GM23248 (cell line): ENCODE results near the gene POU3F1. TPM values are rescaled to one million over a fixed set of nuclear protein-coding genes. Genes with fewer than 3 reads are reported as not detected.

Source experiments
- DNase-seq: peaks from one replicate; pipeline ENCODE4 v3.0.0-alpha.2; 2015
- H2AFZ ChIP-seq: fragments of 200-600 bp; sonication (generic); 2 replicates; pipeline ENCODE4 v1.6.1; 2016; ENCODE audit warnings: antibody characterized with exemption
- H3F3A ChIP-seq: fragments of 200-600 bp; sonication (generic); 2 replicates; pipeline ENCODE4 v1.6.1; 2016; ENCODE audit warnings: mild to moderate bottlenecking, antibody characterized with exemption, mixed run types; ENCODE audit not compliant: insufficient read depth
- H3K27ac ChIP-seq: fragments of 200-600 bp; sonication (generic); 2 replicates; pipeline ENCODE4 v1.5.1; 2016; ENCODE audit warnings: mild to moderate bottlenecking
- H3K27me3 ChIP-seq: fragments of 200-600 bp; sonication (generic); replicated peaks from 2 replicates; pipeline ENCODE4 v1.6.1; 2016; ENCODE audit warnings: mild to moderate bottlenecking; ENCODE audit not compliant: insufficient read depth
- H3K36me3 ChIP-seq: fragments of 200-600 bp; sonication (generic); 2 replicates; pipeline ENCODE4 v1.6.1; 2016; ENCODE audit warnings: low read depth, mild to moderate bottlenecking
- H3K4me1 ChIP-seq: fragments of 200-600 bp; sonication (generic); 2 replicates; pipeline ENCODE4 v1.6.1; 2016; ENCODE audit warnings: mild to moderate bottlenecking; ENCODE audit not compliant: insufficient read depth
- H3K4me2 ChIP-seq: fragments of 200-600 bp; sonication (generic); one replicate; pipeline ENCODE4 v1.6.1; 2016; ENCODE audit warnings: mild to moderate bottlenecking; ENCODE audit not compliant: unreplicated experiment
- H3K4me3 ChIP-seq: fragments of 200-600 bp; sonication (generic); 2 replicates; pipeline ENCODE4 v1.5.1; 2016; ENCODE audit warnings: mild to moderate bottlenecking
- H3K79me2 ChIP-seq: fragments of 200-600 bp; sonication (generic); 2 replicates; pipeline ENCODE4 v1.6.1; 2016; ENCODE audit warnings: mild to moderate bottlenecking; ENCODE audit not compliant: insufficient read depth
- H3K9ac ChIP-seq: fragments of 200-600 bp; sonication (generic); 2 replicates; pipeline ENCODE4 v1.6.1; 2016; ENCODE audit warnings: mild to moderate bottlenecking
- H3K9me2 ChIP-seq: fragments of 200-600 bp; sonication (generic); 2 replicates; pipeline ENCODE4 v1.6.1; 2016; ENCODE audit warnings: mixed run types, mild to moderate bottlenecking, moderate library complexity; ENCODE audit not compliant: insufficient read depth
- H3K9me3 ChIP-seq: fragments of 200-600 bp; sonication (generic); one replicate; pipeline ENCODE4 v1.6.1; 2017; ENCODE audit warnings: low read depth
- H4K20me1 ChIP-seq: fragments of 200-600 bp; sonication (generic); 2 replicates; pipeline ENCODE4 v1.6.0; 2016; ENCODE audit not compliant: insufficient read depth
- EZH2 ChIP-seq: fragments of 200-600 bp; sonication (generic); IDR thresholded peaks from 2 replicates; pipeline ENCODE4 v1.6.1; 2018; ENCODE audit warnings: antibody characterized with exemption, mild to moderate bottlenecking; ENCODE audit not compliant: insufficient read depth, poor library complexity, severe bottlenecking
- EZH2phosphoT487 ChIP-seq: fragments of 200-600 bp; sonication (generic); IDR thresholded peaks from 2 replicates; pipeline ENCODE4 v1.6.1; 2018; ENCODE audit warnings: antibody characterized with exemption, moderate library complexity, mild to moderate bottlenecking, low read depth; ENCODE audit not compliant: insufficient read depth
- WGBS, 2 experiments: methylation state at CpG; one replicate each; pipeline ENCODE4 v1.1.6; 2015 to 2017; ENCODE audit warnings: low lambda C conversion rate in 2 of 2, low coverage in 1 of 2; ENCODE audit errors: missing lambda C conversion rate in 2 of 2; 5-methylcytosine and 5-hydroxymethylcytosine counted together
- in situ Hi-C: fragments of 300-500 bp; cut with MboI; formaldehyde crosslinking; loops from 2 replicates; pipeline ENCODE4 v1.15.0; 2020
- polyA plus RNA-seq: library from polyadenylated mRNA; unstranded; fragments of >200 nt; fragmentation: Nextera tagmentation; extraction: Ambion mirVana; gene quantifications from 2 replicates; pipeline ENCODE4 v1.2.1, GENCODE V29; 2016
- total RNA-seq: library from RNA; depleted of rRNA; stranded (reverse); fragments of >200 nt; shearing (Covaris generic); gene quantifications from 2 replicates; pipeline ENCODE4 v1.2.3, GENCODE V29; 2014

POU3F1 gene
- total and polyA plus RNA-seq, 2 experiments from 2014 or later: not detected

- Histone ChIP-seq H3F3A (no peaks in the 10 kb centered on the region), H3K4me2 (no peak overlapping the region), H4K20me1 (no peaks in the 10 kb centered on the region), H2AFZ (no peak overlapping the region), H3K27me3 (peaks cover 40% of the 10 kb centered on the region), H3K79me2 (no peaks in the 10 kb centered on the region), H3K9me3 (no peaks in the 10 kb centered on the region), H3K27ac (no peak overlapping the region), H3K9me2 (no peaks in the 10 kb centered on the region), H3K4me1 (peaks cover 7% of the 10 kb centered on the region), H3K4me3 (no peak overlapping the region), H3K36me3 (no peaks in the 10 kb centered on the region), H3K9ac (no peak overlapping the region)
- no peak for TF ChIP-seq EZH2
- no peak for TF ChIP-seq EZH2phosphoT487
- DNase-seq: no peak
- 33% methylated on average over 14 of the region's 14 CpGs for WGBS, 2 experiments
- in situ Hi-C loops: no loop called here
Observed at GRCh38 chr1:38068220-38068979, 21.8 kb upstream of the POU3F1 start.

GRCh38 chr1:38064197-38064903, 17.8 kb upstream of the POU3F1 start:
- in situ Hi-C loops: no loop called here
- 27% methylated on average over 11 of the region's 11 CpGs for WGBS, 2 experiments

GRCh38 chr1:38063616-38064015, 17.0 kb upstream of the POU3F1 start:
- H3K9me3 ChIP-seq: no peaks in the 10 kb centered on the region
- H3F3A ChIP-seq: no peaks in the 10 kb centered on the region
- H3K4me1 ChIP-seq: peaks cover 7% of the 10 kb centered on the region
- 63 to 77% methylated on average over 4 to 5 of the region's 5 CpGs for WGBS, 2 experiments
- H4K20me1 ChIP-seq: no peaks in the 10 kb centered on the region
- peaks cover 20% of the 10 kb centered on the region for H3K27me3 ChIP-seq
- no peak overlapping the region for H3K27ac ChIP-seq
- no peaks in the 10 kb centered on the region for H3K79me2 ChIP-seq
- no peaks in the 10 kb centered on the region for H3K9me2 ChIP-seq
- H3K36me3 ChIP-seq: no peaks in the 10 kb centered on the region
- no peak for DNase-seq
- no peak overlapping the region for H3K4me2 ChIP-seq
- H3K4me3 ChIP-seq: no peak overlapping the region
- H3K9ac ChIP-seq: no peak overlapping the region
- peak overlapping the region; percentile 56; the same call in 1 of the 2 replicates for H2AFZ ChIP-seq
- in situ Hi-C loops: no loop called here
- no peak for TF ChIP-seq EZH2phosphoT487
- TF ChIP-seq EZH2: no peak

More at GRCh38 chr1:38064197-38064903, 17.8 kb upstream of the POU3F1 start:
- H3K9me2 ChIP-seq: no peaks in the 10 kb centered on the region
- H3K27ac ChIP-seq: no peak overlapping the region
- no peaks in the 10 kb centered on the region for H4K20me1 ChIP-seq
- H3K4me3 ChIP-seq: no peak overlapping the region
- H3K4me2 ChIP-seq: no peak overlapping the region
- H3K9me3 ChIP-seq: no peaks in the 10 kb centered on the region
- TF ChIP-seq EZH2: no peak
- H3K79me2 ChIP-seq: no peaks in the 10 kb centered on the region
- H2AFZ ChIP-seq: peak overlapping the region; percentile 56; the same call in 1 of the 2 replicates
- peaks cover 20% of the 10 kb centered on the region for H3K27me3 ChIP-seq
- no peaks in the 10 kb centered on the region for H3K36me3 ChIP-seq
- H3K4me1 ChIP-seq: peaks cover 7% of the 10 kb centered on the region
- H3K9ac ChIP-seq: no peak overlapping the region
- DNase-seq: peak; percentile 85
- H3F3A ChIP-seq: no peaks in the 10 kb centered on the region

- in situ Hi-C loops: no loop called here
- Histone ChIP-seq H3K4me2 (no peak overlapping the region), H3K79me2 (no peaks in the 10 kb centered on the region), H3K36me3 (no peaks in the 10 kb centered on the region), H3K4me3 (no peak overlapping the region), H3K4me1 (peaks cover 7% of the 10 kb centered on the region), H2AFZ (no peak overlapping the region), H3F3A (no peaks in the 10 kb centered on the region), H4K20me1 (no peaks in the 10 kb centered on the region), H3K9ac (no peak overlapping the region), H3K27ac (no peak overlapping the region), H3K9me2 (no peaks in the 10 kb centered on the region), H3K27me3 (peaks cover 16% of the 10 kb centered on the region), H3K9me3 (no peaks in the 10 kb centered on the region)
- DNase-seq: no peak
- TF ChIP-seq EZH2: no peak
- TF ChIP-seq EZH2phosphoT487: no peak
- 57 to 60% methylated on average over 6 of the region's 6 CpGs for WGBS, 2 experiments
Observed at GRCh38 chr1:38062361-38063288, 16.0 kb upstream of the POU3F1 start.
